ENCODE data around the gene NECTIN2.

DNA sequence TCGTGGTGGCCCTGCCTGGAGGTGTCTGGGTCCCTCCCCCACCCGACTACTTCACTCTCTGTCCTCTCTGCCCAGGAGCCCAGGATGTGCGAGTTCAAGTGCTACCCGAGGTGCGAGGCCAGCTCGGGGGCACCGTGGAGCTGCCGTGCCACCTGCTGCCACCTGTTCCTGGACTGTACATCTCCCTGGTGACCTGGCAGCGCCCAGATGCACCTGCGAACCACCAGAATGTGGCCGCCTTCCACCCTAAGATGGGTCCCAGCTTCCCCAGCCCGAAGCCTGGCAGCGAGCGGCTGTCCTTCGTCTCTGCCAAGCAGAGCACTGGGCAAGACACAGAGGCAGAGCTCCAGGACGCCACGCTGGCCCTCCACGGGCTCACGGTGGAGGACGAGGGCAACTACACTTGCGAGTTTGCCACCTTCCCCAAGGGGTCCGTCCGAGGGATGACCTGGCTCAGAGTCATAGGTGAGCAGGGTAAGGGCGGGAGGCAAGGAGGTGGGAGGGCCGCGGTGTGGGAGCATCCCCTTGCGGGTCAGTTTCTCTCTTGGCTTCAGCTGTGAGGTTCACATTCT, 19.2 kb downstream of the NECTIN2 start:
- no peak for TF ChIP-seq EZH2 (IDR thresholded peaks at IDR 0.05)
- no peak for TF ChIP-seq POLR2AphosphoS5 (IDR thresholded peaks at IDR 0.05; ENCODE audit: borderline replicate concordance, low read depth, low read length)
- TF ChIP-seq FOXP2 (optimal IDR thresholded peaks at IDR 0.05; ENCODE audit: control extremely low read depth, extremely low read length, insufficient read depth): no peak

All from SK-N-MC (cell line).